Dermis lymphatic vessel endothelial cell (primary cell): ENCODE data around the gene ZNF691. TPM values are rescaled to one million over a fixed set of nuclear protein-coding genes. Genes with fewer than 3 reads are reported as not detected.

Experiments used
- total RNA-seq: library from RNA; depleted of rRNA; stranded (reverse); fragments of >200 nt; gene quantifications from 2 replicates; pipeline ENCODE4 v1.2.1, GENCODE V29; 2014

ZNF691 gene
- total RNA-seq, result 6.0 and 8.4 TPM in 2 replicates

GRCh38 chr1:42846257-42847110 lies at the start of gene ZNF691:
ZNF691 (plus strand) TSS chr1:42846613; CDS start chr1:42849659, 3,046 bp downstream.

GRCh38 chr1:42816585-42817439 lies 29.6 kb upstream of the ZNF691 start, which contains the start of the genes ERMAP and SVBP:
ERMAP (plus strand) TSS chr1:42817122; CDS start chr1:42830449, 13,327 bp downstream.
SVBP (minus strand) TSS chr1:42817397; CDS start chr1:42816544, 853 bp downstream.

Other genes with a start within 250 kb of the ZNF691 start
- gene PPIH, start 188.2 kb upstream of the ZNF691 start, total RNA-seq, result 13.1 and 17.1 TPM in 2 replicates
- 440 and 521 TPM in 2 replicates for gene YBX1, start 164.2 kb upstream of the ZNF691 start, total RNA-seq
- not detected in 2 replicates for gene CLDN19, start 106.4 kb upstream of the ZNF691 start, total RNA-seq
- 71.1 and 80.8 TPM in 2 replicates for gene P3H1, start 79.6 kb upstream of the ZNF691 start, total RNA-seq
- gene C1orf50, start 79.4 kb upstream of the ZNF691 start, total RNA-seq, result 2.8 and 4.6 TPM in 2 replicates
- gene TMEM269, start 61.6 kb upstream of the ZNF691 start, total RNA-seq, result under 0.01 TPM in 1 of 2 replicates, not detected in the other
- 9.1 and 10.7 TPM in 2 replicates for gene ERMAP, start 29.5 kb upstream of the ZNF691 start, total RNA-seq
- 21.1 and 32.9 TPM in 2 replicates for gene SVBP, start 29.2 kb upstream of the ZNF691 start, total RNA-seq
- 5.8 and 13.3 TPM in 2 replicates for gene SLC2A1, start 112.3 kb downstream of the ZNF691 start, total RNA-seq